Activated naive CD4-positive, alpha-beta T cell treated with anti-CD3 and anti-CD28 coated beads, Interleukin-2, amount 50 U/mL, for 16 hours (primary cell): ENCODE results near the gene CFAP77.
"Not testable (repeated sequence)": the region's sequence is repeated elsewhere in the genome, so short reads cannot be mapped to it uniquely, and the experiment has no call there.

Source experiments
- DNase-seq: peaks from one replicate; pipeline ENCODE4 v3.0.0-alpha.2; 2020

Gene CFAP77

DNA sequence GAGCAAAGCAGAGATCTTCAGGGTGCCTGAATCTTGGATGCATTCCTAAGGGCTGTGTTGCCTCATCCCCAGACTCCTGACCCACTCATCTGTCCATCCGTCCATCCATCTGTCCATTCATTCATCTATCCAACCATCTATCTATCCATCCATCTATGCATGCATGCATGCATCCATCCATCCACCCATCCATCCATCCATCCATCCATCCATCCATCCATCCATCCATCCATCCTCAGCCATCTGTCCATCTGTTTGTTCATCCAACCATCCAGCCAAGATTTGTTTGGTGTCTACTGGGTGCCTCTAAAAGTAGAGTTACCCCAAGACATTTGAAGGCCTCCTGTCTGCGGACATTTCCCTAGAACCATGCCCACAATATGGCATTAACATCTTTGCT lies 144.7 kb downstream of the CFAP77 start:
- no peak for DNase-seq

GRCh38 chr9:132555528-132555927 lies 145.5 kb downstream of the CFAP77 start:
- DNase-seq, result no peak

- DNase-seq, result no peak
Observed at GRCh38 chr9:132556235-132556634, 146.2 kb downstream of the CFAP77 start.

- DNase-seq, result no peak
Observed at GRCh38 chr9:132556714-132557113, 146.7 kb downstream of the CFAP77 start.

- no peak for DNase-seq
Observed at GRCh38 chr9:132557159-132557558, 147.1 kb downstream of the CFAP77 start.

GRCh38 chr9:132559711-132560110 lies 149.7 kb downstream of the CFAP77 start:
- DNase-seq, result no peak

DNA sequence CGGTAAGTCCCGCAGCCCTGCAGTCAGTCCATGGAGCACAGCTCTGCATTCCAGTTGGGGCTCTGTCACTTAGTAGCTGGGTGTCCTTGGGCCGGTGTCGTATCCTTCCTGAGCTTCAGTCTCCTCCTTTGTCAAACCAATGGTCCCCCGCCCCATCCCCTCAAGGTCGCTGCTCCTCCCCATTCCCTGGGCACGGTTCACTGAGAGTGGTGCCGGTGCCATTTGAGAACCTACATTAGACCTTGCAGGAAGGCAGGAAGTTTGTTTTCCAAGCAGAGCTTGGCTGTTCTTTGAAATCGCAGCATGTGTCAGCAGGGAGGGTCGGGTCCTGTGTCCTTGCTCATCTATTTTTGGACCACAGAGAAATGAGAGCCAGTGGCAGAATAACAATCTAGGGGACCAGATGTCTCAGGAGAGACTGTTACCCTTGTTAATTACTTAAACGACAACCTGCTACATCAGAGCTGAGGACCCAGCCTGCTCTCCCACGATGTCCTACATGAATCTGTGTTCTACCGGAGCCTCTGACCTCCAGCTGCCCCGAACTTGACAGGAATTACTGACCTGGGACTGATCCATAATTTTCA lies 150.7 kb downstream of the CFAP77 start:
- DNase-seq, result no peak

GRCh38 chr9:132562306-132562573 lies 152.2 kb downstream of the CFAP77 start:
- no peak for DNase-seq

DNA sequence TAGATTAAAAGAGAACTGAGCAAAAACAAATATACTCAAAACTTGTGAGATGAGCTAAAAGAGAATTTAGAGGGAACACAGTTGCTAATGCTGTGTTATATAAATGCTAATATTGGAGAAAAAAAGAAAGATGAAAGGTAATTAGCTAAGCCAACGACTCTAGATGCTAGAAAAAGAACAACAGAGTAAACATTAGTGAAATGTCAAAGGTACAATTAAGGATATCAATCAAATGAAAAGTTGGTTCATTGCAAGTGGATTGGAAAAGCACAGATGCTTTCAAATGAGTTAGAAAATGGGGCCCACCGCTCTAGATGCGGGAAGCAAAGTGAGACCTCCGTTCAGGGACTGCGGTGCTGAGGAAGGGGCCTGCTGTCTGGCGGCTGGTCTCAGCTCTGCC lies 154.5 kb downstream of the CFAP77 start:
- no peak for DNase-seq

- DNase-seq, result not testable (repeated sequence)
Observed at GRCh38 chr9:132568787-132569186, 158.8 kb downstream of the CFAP77 start.

- no peak for DNase-seq
Observed at GRCh38 chr9:132571806-132572600, 162.0 kb downstream of the CFAP77 start.

DNA sequence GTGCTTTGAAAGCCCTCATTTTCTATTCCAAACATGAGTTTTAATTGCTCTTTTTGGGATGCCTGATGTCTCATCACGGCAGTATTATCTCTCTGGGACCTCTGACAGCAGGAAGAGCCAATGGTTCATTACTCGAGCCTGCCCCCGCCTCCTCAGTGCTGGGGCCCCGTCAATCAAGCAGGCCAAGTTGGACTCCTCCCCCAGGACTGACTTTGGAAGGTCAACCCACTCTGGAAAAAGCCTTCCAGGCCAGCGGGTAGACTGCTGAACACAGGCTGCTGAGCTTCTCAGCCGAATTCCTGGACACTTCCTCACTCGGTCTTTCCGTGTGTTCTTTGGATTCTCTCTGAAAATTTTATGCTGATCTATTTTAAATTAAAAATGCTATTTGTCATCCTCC lies 162.9 kb downstream of the CFAP77 start:
- DNase-seq, result no peak

GRCh38 chr9:132575005-132575609 lies 165.1 kb downstream of the CFAP77 start:
- no peak for DNase-seq

- no peak for DNase-seq
Observed at GRCh38 chr9:132575811-132576210, 165.8 kb downstream of the CFAP77 start.

GRCh38 chr9:132577119-132577518 lies 167.1 kb downstream of the CFAP77 start:
- no peak for DNase-seq

DNA sequence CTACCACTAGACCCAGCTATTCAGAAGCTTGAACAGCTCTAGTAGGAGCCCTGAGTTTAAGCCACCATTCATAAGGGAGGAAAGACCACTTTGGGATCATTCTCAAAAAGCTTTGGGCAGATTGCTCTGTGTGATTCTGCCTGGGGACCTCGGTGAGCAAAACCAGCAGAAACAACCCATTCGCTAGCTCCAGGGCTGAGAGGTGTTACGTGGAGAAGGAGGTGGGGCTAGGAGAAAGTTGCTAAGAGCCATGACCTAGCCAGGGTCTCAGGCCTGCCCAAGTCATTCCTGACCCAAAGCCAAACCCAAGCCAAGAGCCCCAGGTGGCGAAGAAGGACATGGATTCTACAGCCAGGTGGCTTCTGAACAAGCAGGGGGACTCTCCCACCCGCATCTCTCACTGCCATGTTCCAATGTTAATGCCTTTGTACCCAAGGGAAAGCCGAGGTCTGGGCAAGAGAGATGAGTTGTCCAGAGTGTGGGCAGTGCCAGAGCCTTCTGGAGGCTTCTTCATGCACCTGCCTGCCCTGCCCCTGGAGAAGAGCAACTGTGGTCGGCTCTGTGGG lies 168.4 kb downstream of the CFAP77 start:
- no peak for DNase-seq

- DNase-seq, result no peak
Observed at GRCh38 chr9:132579427-132579798, 169.4 kb downstream of the CFAP77 start.

- DNase-seq, result no peak
Observed at GRCh38 chr9:132582276-132582785, 172.3 kb downstream of the CFAP77 start, which contains the start of gene BARHL1. TSS of gene BARHL1 (plus strand) at chr9:132582606. CDS start at chr9:132582798, 192 bp downstream.

DNA sequence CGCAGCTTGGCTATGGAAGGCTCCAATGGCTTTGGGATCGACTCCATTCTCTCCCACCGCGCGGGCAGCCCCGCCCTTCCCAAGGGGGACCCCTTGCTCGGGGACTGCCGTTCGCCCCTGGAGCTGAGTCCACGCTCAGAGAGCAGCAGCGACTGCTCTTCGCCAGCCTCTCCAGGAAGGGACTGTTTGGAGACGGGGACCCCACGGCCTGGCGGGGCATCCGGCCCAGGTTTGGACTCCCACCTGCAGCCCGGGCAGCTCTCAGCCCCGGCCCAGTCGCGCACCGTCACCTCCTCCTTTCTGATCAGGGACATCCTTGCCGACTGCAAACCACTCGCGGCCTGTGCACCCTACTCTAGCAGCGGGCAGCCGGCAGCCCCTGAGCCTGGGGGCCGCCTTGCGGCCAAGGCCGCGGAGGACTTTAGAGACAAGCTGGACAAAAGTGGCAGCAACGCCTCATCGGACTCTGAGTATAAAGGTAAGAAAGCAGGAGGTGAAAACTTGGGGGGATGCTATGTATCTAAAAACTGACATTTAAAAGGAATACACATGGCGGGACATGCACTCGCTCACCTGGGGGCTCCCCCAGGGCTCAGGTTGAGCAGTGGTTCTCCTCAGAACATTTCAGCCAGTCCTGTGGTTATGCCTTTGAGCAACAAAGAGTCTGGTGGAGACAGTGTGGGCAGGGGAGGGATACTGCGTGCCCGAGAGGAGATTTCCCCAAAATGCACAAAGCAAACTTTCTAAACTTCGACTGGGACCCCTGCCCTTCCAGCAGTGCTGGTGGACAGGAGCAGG lies 173.0 kb downstream of the CFAP77 start:
- DNase-seq, result no peak

GRCh38 chr9:132583584-132584304 lies 173.7 kb downstream of the CFAP77 start:
- no peak for DNase-seq

- DNase-seq, result no peak
Observed at GRCh38 chr9:132584601-132585560, 174.9 kb downstream of the CFAP77 start.
